Stimulated activated memory B cell treated with anti-CD40 and anti-IgM and Interleukin-4, amounts not matched to agents 10 μg/mL and 1 μg/mL and 100 μg/mL, for 72 hours (primary cell): ENCODE data around the gene UBE2H.

Source experiments
- ATAC-seq: fragments of 150-1000 bp; cut with Tn5 transposase; 2 replicates; pipeline ENCODE4 v1.10.0; 2021
- H3K27ac Mint-ChIP-seq: one replicate; pipeline ENCODE4 v1.8.0; 2022; ENCODE audit warnings: mild to moderate bottlenecking, mixed read lengths
- H3K27me3 Mint-ChIP-seq: one replicate; pipeline ENCODE4 v1.8.0; 2022; ENCODE audit warnings: mixed read lengths
- H3K36me3 Mint-ChIP-seq: one replicate; pipeline ENCODE4 v1.8.0; 2022; ENCODE audit warnings: mixed read lengths
- H3K4me1 Mint-ChIP-seq: one replicate; pipeline ENCODE4 v1.8.0; 2022; ENCODE audit warnings: mixed read lengths
- H3K4me3 Mint-ChIP-seq: one replicate; pipeline ENCODE4 v1.8.0; 2022; ENCODE audit warnings: mild to moderate bottlenecking, moderate library complexity, mixed read lengths
- H3K9me3 Mint-ChIP-seq: one replicate; pipeline ENCODE4 v1.8.0; 2022; ENCODE audit warnings: mixed read lengths

UBE2H gene

DNA sequence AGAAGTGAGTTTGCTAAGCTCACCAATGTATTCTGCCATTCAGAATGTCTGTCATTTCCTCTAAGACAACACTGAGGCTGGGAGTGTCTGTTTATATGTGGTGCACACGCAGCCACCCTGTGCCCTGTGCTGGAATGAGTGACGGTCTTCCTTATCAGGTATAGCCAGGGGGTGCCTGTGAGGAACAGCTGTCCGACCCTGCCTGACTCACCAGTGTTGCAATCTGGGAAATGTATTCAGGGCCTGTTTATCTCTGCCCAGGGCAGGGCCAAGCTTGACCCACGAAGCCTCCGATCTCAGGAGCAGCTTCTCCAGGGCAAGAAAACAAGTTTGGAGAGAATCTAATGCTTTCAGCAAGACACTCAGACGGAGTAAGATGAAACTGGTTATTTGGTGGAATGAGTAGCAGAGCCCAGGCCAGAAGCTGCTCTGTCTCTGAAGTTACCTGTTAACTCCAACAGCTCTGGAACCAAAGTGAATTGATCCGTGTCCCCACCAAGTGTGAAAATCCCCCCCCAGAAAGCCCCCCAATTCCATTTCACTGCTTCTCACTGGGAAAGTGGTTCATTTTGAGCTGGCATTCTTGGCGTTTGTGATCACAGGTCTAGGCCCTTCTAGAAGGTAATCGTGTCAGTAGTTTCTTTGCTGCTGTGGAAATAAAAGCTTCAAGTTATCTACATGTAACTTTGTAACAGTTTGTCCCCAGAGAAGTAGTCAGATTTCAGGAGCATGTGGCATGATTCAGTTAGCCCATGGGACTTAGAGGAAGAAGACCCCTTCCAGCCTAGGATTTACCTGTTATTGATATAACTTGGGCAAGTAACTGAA, 6.1 kb upstream of the UBE2H start:
- H3K27me3 Mint-ChIP-seq = no peaks in the 10 kb centered on the region
- H3K4me1 Mint-ChIP-seq = peaks cover 15% of the 10 kb centered on the region
- H3K4me3 Mint-ChIP-seq = no peak overlapping the region
- no peak for ATAC-seq
- no peaks in the 10 kb centered on the region for H3K36me3 Mint-ChIP-seq
- no peak overlapping the region for H3K27ac Mint-ChIP-seq
- no peaks in the 10 kb centered on the region for H3K9me3 Mint-ChIP-seq

DNA sequence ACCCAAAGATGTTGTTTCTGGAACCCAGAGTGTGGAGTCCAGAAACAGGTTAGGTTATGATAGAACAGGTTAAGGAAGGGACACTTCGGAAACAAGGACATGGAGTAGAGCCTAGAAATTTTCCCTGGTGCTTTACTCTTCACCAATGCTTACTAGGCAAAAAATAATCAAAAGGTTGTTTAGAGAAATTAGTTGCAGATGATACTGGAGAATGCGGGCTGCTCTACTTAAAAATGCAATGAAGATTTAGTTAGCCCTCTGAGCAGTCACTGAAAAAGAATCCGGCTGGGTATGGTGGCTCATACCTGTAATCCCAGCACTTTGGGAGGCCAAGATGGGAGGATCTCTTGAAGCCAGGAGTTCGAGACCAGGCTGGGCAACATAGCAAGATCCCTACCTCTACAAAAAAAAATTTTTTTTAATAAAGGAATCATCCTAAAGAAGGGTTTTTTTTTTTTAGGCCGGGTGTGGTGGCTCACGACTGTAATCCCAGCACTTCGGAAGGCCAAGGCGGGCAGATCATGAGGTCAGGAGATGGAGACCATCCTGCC, 3.3 kb upstream of the UBE2H start:
- ATAC-seq = no peak
- H3K27ac Mint-ChIP-seq = no peak overlapping the region

DNA sequence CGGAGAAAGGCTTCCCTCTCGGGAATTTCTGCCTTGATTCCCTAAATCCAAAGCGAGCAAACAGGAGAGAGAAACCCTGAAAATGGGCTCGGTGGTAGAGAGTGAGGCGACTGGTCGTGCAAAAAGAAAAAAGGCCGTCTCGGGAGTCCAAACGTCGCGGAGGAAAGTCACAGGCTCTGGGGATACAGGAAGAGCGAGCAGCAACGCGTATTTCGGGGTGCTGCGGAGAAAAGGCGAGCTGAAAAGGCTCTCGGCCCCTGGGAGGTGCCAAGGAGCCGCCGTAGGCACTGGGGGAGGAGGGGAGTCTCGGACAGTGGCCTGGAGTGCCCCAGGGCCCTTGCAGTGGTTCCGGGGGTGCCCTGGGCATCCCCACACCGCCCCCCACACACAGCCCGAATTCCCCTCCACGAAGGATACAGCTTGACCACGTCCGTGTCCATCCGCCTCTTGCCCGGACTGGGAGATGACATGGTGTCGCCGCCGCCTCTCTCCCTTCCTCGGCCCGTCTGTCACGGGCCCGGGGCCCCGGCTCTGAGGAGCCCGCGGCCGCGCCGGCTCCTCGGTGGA, 591 bp downstream of the UBE2H start:
- H3K27ac Mint-ChIP-seq = no peak overlapping the region
- no peak overlapping the region for H3K4me3 Mint-ChIP-seq
- peak; percentile 40 for ATAC-seq
- peaks cover 8% of the 10 kb centered on the region for H3K4me1 Mint-ChIP-seq
- H3K9me3 Mint-ChIP-seq = no peaks in the 10 kb centered on the region
- no peaks in the 10 kb centered on the region for H3K36me3 Mint-ChIP-seq
- no peaks in the 10 kb centered on the region for H3K27me3 Mint-ChIP-seq

More for the DNA sequence above, 3.3 kb upstream of the UBE2H start:
- no peaks in the 10 kb centered on the region for H3K9me3 Mint-ChIP-seq
- peaks cover 15% of the 10 kb centered on the region for H3K4me1 Mint-ChIP-seq
- H3K27me3 Mint-ChIP-seq = no peaks in the 10 kb centered on the region
- H3K4me3 Mint-ChIP-seq = no peak overlapping the region
- no peaks in the 10 kb centered on the region for H3K36me3 Mint-ChIP-seq

DNA sequence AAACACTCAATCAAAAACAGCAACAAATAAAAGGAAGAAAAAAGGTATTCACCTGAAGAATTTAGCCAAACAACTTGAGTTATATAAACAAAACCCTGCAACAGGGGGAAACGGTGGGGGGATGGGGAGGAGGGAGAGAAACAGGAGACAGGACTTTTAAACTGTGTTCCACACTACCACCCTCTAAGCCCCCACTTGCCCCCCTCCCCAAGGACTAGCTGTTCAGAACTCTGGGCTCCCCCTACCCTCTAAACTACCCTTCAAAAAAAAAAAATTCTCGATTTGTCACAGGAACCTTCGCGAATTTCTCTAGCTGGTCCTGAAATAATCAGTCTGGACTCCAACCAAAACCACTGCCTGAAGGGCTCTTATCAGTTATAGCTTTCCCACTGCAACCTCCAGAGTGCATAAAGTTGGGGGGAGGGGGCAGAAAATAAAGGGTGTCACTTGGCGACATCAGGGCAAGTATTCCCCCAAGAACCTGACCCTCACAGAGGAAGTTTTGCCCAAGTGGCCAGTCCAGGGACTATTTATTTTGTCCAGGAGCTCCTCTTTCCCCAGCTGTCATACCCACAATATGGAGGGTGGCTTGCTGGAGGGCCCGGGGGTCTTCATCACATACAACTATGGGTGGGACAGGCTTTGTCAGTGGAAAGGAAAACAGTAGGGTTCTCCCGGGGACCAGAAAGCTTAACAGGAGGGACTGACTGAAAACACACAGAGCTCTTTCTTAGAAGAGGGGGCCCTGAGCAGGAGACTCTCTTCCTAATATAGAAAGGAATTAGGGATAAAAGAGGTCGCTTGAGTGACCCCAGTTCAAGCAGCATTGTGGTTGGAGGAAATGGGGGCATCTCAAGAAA, 1.3 kb downstream of the UBE2H start:
- Mint-ChIP-seq H3K27me3 (no peaks in the 10 kb centered on the region), H3K9me3 (no peaks in the 10 kb centered on the region), H3K36me3 (no peaks in the 10 kb centered on the region), H3K4me3 (no peak overlapping the region), H3K27ac (no peak overlapping the region), H3K4me1 (peaks cover 8% of the 10 kb centered on the region)
- no peak for ATAC-seq

DNA sequence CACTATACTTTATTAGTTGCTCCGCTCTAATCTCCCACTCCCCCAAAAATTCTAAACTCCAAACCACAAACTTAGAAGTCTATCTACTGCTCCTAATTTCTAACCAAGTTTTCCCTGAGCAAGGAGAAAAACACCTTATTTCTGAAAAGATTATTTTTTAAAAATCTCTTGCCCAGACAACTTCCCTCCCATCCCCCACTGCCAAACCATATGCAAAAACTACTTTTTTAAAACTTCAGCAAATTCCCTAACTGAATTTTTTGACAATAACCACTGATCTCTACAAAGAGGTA, 1.9 kb downstream of the UBE2H start:
- no peak overlapping the region for H3K27ac Mint-ChIP-seq
- peaks cover 7% of the 10 kb centered on the region for H3K4me1 Mint-ChIP-seq
- no peaks in the 10 kb centered on the region for H3K27me3 Mint-ChIP-seq
- no peak overlapping the region for H3K4me3 Mint-ChIP-seq
- H3K36me3 Mint-ChIP-seq = no peaks in the 10 kb centered on the region
- H3K9me3 Mint-ChIP-seq = no peaks in the 10 kb centered on the region
- no peak for ATAC-seq

DNA sequence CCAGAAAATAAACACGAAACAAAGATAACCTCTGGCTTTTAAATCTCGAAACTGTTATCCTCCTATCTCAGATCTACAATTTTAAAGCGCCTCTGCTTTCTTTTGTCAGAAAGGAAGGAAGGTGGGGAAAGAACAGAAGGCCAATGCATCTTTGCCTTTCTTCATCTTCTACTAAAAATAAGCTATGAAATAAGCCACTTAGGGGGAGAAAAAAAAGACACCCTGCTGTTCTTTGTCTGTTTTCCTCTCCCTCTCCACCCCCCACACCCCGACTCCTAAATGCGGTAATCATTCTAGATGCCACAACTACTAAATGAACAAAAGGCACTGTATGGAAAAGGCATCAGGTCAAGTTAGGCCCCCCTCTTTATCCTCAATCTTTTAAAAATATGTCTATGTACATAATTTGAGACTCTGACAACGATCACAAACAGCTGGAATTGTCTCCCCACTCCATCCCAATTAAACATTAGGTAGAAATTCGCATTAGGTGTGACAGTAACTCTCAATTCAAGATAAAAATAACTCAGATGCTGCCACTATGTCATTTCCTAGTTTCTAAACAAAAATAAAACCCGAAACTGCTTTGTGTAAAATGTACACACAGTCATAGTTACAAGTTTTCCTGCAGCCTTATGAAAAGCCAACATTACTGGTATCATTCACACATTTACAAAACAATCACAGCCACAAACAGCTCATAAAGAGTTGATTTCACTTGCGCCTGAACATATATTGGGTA, 2.4 kb downstream of the UBE2H start:
- Mint-ChIP-seq H3K4me1 (peaks cover 2% of the 10 kb centered on the region), H3K4me3 (no peak overlapping the region), H3K36me3 (no peaks in the 10 kb centered on the region), H3K27ac (no peak overlapping the region), H3K9me3 (no peaks in the 10 kb centered on the region), H3K27me3 (no peaks in the 10 kb centered on the region)
- no peak for ATAC-seq

DNA sequence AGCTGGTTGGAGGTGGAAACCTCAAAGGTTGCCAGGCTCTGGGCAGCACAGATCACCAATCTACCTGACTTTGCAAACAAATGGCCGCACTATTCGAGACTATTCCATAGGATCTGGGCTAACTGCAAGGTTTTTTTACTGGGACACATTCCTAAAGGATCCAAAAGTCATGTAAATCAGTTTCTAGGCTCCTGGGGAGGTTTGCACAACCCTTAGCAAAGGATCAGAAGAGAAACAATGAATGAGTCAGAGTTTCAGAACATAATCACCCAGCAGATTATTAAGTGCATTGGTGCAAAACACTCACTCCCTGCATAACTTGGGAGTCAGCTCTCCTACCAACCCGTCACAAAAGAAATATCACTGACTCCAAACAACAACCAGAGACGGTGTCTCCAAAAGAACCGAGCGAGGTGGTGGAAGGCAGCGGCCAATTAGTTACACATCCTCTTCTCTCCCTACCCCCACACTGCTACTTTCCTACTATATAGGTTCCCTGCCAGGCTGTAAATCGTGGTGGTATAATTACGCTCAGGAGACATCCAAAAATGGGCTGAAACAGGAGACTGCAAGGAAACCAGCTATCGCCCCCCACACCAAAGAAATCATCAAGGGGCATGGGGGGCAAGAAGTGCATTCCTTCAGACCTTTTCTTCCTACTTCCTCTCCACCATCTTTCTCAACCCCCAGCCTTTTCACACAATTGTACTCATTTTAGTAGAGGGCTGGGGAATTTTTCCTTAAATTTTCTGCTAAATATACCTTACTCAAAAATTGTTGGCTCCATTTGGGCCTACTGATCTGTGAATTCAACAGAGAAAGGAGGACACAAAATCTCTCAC, 3.2 kb downstream of the UBE2H start:
- Mint-ChIP-seq H3K4me1 (no peaks in the 10 kb centered on the region), H3K9me3 (peaks cover 2% of the 10 kb centered on the region), H3K27me3 (no peaks in the 10 kb centered on the region), H3K27ac (no peak overlapping the region), H3K36me3 (peaks cover 8% of the 10 kb centered on the region), H3K4me3 (no peak overlapping the region)
- peak; percentile 42 for ATAC-seq

DNA sequence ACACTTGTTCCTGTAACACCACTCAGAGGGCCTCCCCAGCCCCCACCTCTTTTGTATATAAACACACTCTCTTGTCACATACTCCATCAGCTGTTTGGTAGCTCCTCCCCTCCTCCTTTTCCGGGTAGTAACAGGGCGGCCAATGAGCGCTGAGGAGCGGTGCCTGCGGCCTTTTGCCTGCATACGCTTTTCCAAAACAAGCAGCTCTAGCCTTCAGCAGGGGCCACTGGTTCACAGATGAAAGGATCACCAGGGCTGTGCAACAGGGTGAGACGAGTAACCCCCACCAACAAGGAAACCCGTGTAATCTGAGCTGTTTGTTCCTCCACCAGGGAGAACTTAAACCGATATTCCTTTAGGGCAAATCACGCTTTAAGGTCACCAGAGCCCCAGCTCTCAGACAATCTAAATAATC, 3.9 kb downstream of the UBE2H start:
- no peak overlapping the region for H3K4me3 Mint-ChIP-seq
- H3K36me3 Mint-ChIP-seq = peaks cover 11% of the 10 kb centered on the region
- peaks cover 3% of the 10 kb centered on the region for H3K9me3 Mint-ChIP-seq
- peak; percentile 86 for ATAC-seq
- H3K4me1 Mint-ChIP-seq = no peaks in the 10 kb centered on the region
- no peaks in the 10 kb centered on the region for H3K27me3 Mint-ChIP-seq
- no peak overlapping the region for H3K27ac Mint-ChIP-seq

DNA sequence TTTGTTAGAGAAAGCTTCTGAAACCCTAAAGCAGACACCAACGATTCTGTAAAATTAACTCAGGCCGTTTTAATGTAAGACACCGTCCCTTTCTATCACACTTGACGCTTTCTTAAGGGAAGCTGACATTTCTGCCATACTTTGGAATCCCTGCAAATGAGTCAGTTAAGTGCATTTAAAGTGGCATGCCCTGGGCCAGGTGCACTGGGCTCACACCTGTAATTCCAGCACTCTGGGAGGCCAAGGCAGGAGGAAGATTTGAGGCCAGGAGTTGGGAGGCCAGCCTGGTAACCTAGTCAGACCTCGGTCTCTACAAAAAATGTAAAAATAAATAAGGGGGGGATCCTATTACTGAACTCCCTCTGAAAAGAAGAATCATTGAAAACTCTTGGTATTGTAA, 4.4 kb downstream of the UBE2H start:
- Mint-ChIP-seq H3K36me3 (peaks cover 11% of the 10 kb centered on the region), H3K27me3 (no peaks in the 10 kb centered on the region), H3K27ac (no peak overlapping the region), H3K9me3 (peaks cover 3% of the 10 kb centered on the region), H3K4me1 (no peaks in the 10 kb centered on the region), H3K4me3 (no peak overlapping the region)
- ATAC-seq = no peak

DNA sequence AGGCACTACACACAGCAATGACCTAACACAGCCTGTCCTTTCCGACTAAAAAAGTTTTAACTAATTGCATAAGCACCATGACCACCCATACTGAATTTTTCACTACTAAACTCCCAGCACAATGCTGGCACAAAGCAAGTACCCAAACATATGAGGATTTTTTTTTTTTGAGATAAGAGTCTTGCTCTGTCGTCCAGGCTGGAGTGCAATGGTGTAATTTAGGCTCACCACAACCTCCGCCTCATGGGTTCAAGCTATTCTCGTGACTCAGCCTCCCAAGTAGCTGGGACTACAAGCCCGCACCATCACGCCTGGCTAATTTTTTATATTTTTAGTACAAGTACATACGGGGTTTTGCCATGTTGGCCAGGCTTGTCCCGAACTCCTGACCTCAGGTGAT, 5.1 kb downstream of the UBE2H start:
- no peaks in the 10 kb centered on the region for H3K4me1 Mint-ChIP-seq
- H3K27me3 Mint-ChIP-seq = no peaks in the 10 kb centered on the region
- H3K9me3 Mint-ChIP-seq = peaks cover 3% of the 10 kb centered on the region
- no peak overlapping the region for H3K27ac Mint-ChIP-seq
- H3K36me3 Mint-ChIP-seq = peaks cover 11% of the 10 kb centered on the region
- no peak for ATAC-seq
- no peak overlapping the region for H3K4me3 Mint-ChIP-seq

DNA sequence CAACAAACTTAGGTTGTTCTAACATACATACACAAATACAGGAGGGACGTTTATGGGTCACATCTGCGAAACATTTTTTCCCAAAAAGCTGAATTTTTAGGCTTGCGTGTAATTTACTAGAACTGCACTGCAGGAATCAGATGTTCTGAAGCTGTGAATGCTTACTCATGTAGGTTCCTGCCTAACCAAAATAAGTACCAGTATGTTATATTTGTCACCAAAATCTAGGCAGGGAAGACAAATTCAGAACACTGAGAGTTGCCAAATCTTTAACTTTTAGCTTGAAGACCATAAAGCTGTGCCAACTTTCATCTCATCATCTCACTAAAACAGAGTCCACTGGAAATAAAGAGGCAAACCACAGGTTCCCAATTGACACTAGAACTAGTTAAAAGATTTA, 5.7 kb downstream of the UBE2H start:
- Mint-ChIP-seq H3K36me3 (peaks cover 11% of the 10 kb centered on the region), H3K4me3 (no peak overlapping the region), H3K27me3 (no peaks in the 10 kb centered on the region), H3K4me1 (no peaks in the 10 kb centered on the region), H3K27ac (no peak overlapping the region), H3K9me3 (peaks cover 3% of the 10 kb centered on the region)
- ATAC-seq = no peak

DNA sequence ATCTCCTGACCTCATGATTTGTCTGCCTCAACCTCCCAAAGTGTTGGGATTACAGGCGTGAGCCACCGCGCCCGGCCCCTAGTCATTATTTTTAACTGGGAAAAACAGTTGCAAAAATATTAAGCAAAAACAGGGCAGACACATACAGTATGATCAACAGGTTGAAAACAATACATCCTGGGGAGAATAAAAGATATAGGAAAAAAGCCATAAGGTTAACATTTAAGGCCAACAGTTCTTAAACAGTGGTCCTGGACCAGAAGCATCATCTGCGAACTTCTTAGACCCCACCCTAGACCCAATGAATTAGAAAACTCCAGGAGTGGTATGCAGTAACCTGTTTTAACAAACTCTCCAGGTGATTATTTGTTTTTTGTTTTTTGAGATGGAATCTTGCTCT, 6.5 kb downstream of the UBE2H start:
- Mint-ChIP-seq H3K27me3 (no peaks in the 10 kb centered on the region), H3K36me3 (peaks cover 11% of the 10 kb centered on the region), H3K9me3 (peaks cover 3% of the 10 kb centered on the region), H3K27ac (no peak overlapping the region), H3K4me3 (no peak overlapping the region), H3K4me1 (no peaks in the 10 kb centered on the region)
- ATAC-seq = no peak

DNA sequence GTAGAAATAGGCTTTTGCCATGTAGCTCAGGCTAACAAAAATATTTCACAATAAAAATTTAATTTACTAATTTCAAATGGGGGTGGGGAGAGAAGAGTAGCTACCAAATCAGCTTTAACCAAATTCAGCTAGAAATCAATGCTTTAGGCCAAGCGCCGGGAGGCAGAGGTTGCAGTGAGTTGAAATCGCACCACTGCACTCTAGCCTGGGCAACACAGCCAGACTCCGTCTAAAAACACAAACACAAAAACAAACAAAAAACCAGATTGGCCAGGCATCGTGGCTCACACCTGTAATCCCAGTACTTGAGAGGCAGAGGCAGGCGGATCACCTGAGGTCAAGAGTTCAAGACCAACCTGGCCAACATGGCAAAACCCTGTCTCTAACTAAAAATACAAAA, 9.4 kb downstream of the UBE2H start:
- H3K4me1 Mint-ChIP-seq = peaks cover 13% of the 10 kb centered on the region
- H3K9me3 Mint-ChIP-seq = peaks cover 3% of the 10 kb centered on the region
- no peak overlapping the region for H3K27ac Mint-ChIP-seq
- H3K4me3 Mint-ChIP-seq = no peak overlapping the region
- ATAC-seq = no peak
- peaks cover 11% of the 10 kb centered on the region for H3K36me3 Mint-ChIP-seq
- H3K27me3 Mint-ChIP-seq = no peaks in the 10 kb centered on the region

DNA sequence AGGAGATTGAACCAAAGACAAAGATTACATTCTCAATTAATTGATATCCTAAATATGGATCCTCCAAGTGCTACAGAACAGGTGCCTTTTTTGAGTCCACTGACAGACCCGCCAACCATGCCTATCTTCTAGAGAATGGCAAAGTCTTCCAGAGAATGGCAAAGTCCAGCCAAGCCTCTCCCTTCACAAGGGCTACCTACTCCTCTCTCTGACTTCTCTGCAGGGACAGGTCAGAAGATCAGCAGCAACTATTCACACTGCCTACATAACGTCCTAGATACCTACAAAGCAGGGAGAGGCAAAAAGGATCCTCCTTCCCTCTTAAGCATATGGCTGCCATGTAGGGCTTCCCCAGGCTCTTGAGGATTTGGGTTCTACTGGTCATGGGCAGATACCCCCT, 12.4 kb downstream of the UBE2H start:
- H3K4me1 Mint-ChIP-seq = peaks cover 20% of the 10 kb centered on the region
- H3K27ac Mint-ChIP-seq = no peak overlapping the region
- H3K4me3 Mint-ChIP-seq = no peak overlapping the region
- no peaks in the 10 kb centered on the region for H3K27me3 Mint-ChIP-seq
- peaks cover 11% of the 10 kb centered on the region for H3K36me3 Mint-ChIP-seq
- no peak for ATAC-seq
- peaks cover 3% of the 10 kb centered on the region for H3K9me3 Mint-ChIP-seq
